A549 (cell line): ENCODE data around the gene KIF1C.

Source experiments
- BHLHE40 ChIP-seq: IDR thresholded peaks from 2 replicates; pipeline ENCODE4 v1.6.1; 2012; ENCODE audit warnings: low read depth, low read length, inconsistent platforms
- CEBPB ChIP-seq, 2 experiments: fragments of >200 bp in 1 of 2; sonication (Bioruptor Twin) in 1 of 2; formaldehyde crosslinking in 1 of 2; IDR thresholded peaks; 2 replicates each; pipeline ENCODE4 v1.6.1; 2012 to 2016
- CHD4 ChIP-seq: fragments of 200-600 bp; sonication (generic); IDR thresholded peaks from 2 replicates; pipeline ENCODE4 v1.6.1; 2016; ENCODE audit warnings: antibody characterized with exemption, mild to moderate bottlenecking, borderline replicate concordance
- EHF ChIP-seq: fragments of 250-450 bp; sonication (Bioruptor Pico); IDR thresholded peaks from 2 replicates; pipeline ENCODE4 v1.5.0; 2020; ENCODE audit warnings: mild to moderate bottlenecking
- HDAC2 ChIP-seq: fragments of 200-600 bp; sonication (generic); IDR thresholded peaks from 2 replicates; pipeline ENCODE4 v1.6.1; 2016
- MAX ChIP-seq: IDR thresholded peaks from 2 replicates; pipeline ENCODE4 v1.6.1; 2012
- NR3C1 ChIP-seq: fragments of >200 bp; sonication (Bioruptor Twin); formaldehyde crosslinking; IDR thresholded peaks from 3 replicates; pipeline ENCODE4 v1.6.1; 2017
- POLR2A ChIP-seq: IDR thresholded peaks from 2 replicates; pipeline ENCODE4 v1.6.1; 2012; ENCODE audit warnings: mild to moderate bottlenecking, low read length
- RNF2 ChIP-seq: fragments of 200-600 bp; sonication (generic); IDR thresholded peaks from 2 replicates; pipeline ENCODE4 v1.6.1; 2016; ENCODE audit warnings: low read depth, mild to moderate bottlenecking, antibody characterized with exemption, moderate library complexity, borderline replicate concordance
- SMC3 ChIP-seq: fragments of >200 bp; sonication (Bioruptor Twin); formaldehyde crosslinking; IDR thresholded peaks from 3 replicates; pipeline ENCODE4 v1.6.1; 2018; ENCODE audit warnings: inconsistent platforms
- TF ChIP-seq, protein P1 (sequence below): fragments of >200 bp; sonication (Bioruptor Twin); formaldehyde crosslinking; IDR thresholded peaks from 3 replicates; pipeline ENCODE4 v1.5.1; 2016
- TF ChIP-seq, protein P2 (sequence below): fragments of 200-600 bp; sonication (generic); IDR thresholded peaks from 2 replicates; pipeline ENCODE4 v1.6.1; 2016; ENCODE audit warnings: antibody characterized with exemption, mild to moderate bottlenecking, moderate library complexity

- TF ChIP-seq, protein P1, sequence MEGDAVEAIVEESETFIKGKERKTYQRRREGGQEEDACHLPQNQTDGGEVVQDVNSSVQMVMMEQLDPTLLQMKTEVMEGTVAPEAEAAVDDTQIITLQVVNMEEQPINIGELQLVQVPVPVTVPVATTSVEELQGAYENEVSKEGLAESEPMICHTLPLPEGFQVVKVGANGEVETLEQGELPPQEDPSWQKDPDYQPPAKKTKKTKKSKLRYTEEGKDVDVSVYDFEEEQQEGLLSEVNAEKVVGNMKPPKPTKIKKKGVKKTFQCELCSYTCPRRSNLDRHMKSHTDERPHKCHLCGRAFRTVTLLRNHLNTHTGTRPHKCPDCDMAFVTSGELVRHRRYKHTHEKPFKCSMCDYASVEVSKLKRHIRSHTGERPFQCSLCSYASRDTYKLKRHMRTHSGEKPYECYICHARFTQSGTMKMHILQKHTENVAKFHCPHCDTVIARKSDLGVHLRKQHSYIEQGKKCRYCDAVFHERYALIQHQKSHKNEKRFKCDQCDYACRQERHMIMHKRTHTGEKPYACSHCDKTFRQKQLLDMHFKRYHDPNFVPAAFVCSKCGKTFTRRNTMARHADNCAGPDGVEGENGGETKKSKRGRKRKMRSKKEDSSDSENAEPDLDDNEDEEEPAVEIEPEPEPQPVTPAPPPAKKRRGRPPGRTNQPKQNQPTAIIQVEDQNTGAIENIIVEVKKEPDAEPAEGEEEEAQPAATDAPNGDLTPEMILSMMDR, result no peak
- no peak for TF ChIP-seq CEBPB (IDR thresholded peaks at IDR 0.05)
- no peak for TF ChIP-seq SMC3
- no peak for TF ChIP-seq POLR2A
- no peak for TF ChIP-seq RNF2
- no peak for TF ChIP-seq MAX
- no peak for TF ChIP-seq CHD4
- no peak for TF ChIP-seq BHLHE40
- TF ChIP-seq EHF (CRISPR knock-in tag), result no peak
- TF ChIP-seq HDAC2, result no peak
- TF ChIP-seq NR3C1, result no peak
- TF ChIP-seq, protein P2, sequence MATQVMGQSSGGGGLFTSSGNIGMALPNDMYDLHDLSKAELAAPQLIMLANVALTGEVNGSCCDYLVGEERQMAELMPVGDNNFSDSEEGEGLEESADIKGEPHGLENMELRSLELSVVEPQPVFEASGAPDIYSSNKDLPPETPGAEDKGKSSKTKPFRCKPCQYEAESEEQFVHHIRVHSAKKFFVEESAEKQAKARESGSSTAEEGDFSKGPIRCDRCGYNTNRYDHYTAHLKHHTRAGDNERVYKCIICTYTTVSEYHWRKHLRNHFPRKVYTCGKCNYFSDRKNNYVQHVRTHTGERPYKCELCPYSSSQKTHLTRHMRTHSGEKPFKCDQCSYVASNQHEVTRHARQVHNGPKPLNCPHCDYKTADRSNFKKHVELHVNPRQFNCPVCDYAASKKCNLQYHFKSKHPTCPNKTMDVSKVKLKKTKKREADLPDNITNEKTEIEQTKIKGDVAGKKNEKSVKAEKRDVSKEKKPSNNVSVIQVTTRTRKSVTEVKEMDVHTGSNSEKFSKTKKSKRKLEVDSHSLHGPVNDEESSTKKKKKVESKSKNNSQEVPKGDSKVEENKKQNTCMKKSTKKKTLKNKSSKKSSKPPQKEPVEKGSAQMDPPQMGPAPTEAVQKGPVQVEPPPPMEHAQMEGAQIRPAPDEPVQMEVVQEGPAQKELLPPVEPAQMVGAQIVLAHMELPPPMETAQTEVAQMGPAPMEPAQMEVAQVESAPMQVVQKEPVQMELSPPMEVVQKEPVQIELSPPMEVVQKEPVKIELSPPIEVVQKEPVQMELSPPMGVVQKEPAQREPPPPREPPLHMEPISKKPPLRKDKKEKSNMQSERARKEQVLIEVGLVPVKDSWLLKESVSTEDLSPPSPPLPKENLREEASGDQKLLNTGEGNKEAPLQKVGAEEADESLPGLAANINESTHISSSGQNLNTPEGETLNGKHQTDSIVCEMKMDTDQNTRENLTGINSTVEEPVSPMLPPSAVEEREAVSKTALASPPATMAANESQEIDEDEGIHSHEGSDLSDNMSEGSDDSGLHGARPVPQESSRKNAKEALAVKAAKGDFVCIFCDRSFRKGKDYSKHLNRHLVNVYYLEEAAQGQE, result no peak
Measured at GRCh38 chr17:4953451-4953961, 44.2 kb upstream of the KIF1C start.
